Tibial nerve (tissue), 3 donors: ENCODE results near the gene NAT10.

Source experiments
- CTCF ChIP-seq, 5 experiments: fragments of 200-600 bp in 3 of 5; fragments of 450-650 bp in 2 of 5; sonication (generic) in 3 of 5; IDR thresholded peaks; one replicate each; pipeline ENCODE4 v1.5.1; 2016 to 2019; ENCODE audit warnings: antibody characterized with exemption in 5 of 5, mild to moderate bottlenecking in 3 of 5, moderate library complexity in 2 of 5
- POLR2A ChIP-seq, 2 donors: fragments of 450-650 bp; IDR thresholded peaks; one replicate each; pipeline ENCODE4 v1.6.1; 2017; ENCODE audit warnings: antibody characterized with exemption in 2 of 2, mild to moderate bottlenecking in 2 of 2, moderate library complexity in 2 of 2

GRCh38 chr11:34184505-34185015 is 79.1 kb downstream of the NAT10 start:
- TF ChIP-seq CTCF (IDR thresholded peaks at IDR 0.05) (no peak), POLR2A (IDR thresholded peaks at IDR 0.05) (no peak)
